Endothelial cell of umbilical vein (primary cell): ENCODE measurements around the gene NUP54.

Source experiments
- CTCF ChIP-seq, 2 donors: IDR thresholded peaks; 1 replicate in 1 of 2; 2 replicates in 1 of 2; pipeline ENCODE4 v1.5.1; 2011; ENCODE audit warnings: low read length in 2 of 2, mild to moderate bottlenecking in 2 of 2, moderate library complexity in 2 of 2, control low read depth in 1 of 2, inconsistent platforms in 1 of 2, low read depth in 1 of 2; ENCODE audit not compliant: insufficient read depth in 1 of 2; ENCODE audit errors: extremely low read depth in 1 of 2
- EZH2 ChIP-seq: IDR thresholded peaks from 2 replicates; pipeline ENCODE4 v1.6.1; 2012; ENCODE audit warnings: borderline replicate concordance, low read depth, mild to moderate bottlenecking, moderate library complexity, low read length, inconsistent platforms; ENCODE audit not compliant: severe bottlenecking
- FOS ChIP-seq: IDR thresholded peaks from 2 replicates; pipeline ENCODE4 v1.6.1; 2011; ENCODE audit warnings: mild to moderate bottlenecking, low read length, moderate library complexity, borderline replicate concordance; ENCODE audit not compliant: insufficient read depth
- MYC ChIP-seq: IDR thresholded peaks from one replicate; pipeline ENCODE4 v1.6.1; 2011; ENCODE audit warnings: mild to moderate bottlenecking, low read depth, low read length
- POLR2A ChIP-seq: IDR thresholded peaks from 2 replicates; pipeline ENCODE4 v1.6.1; 2012; ENCODE audit warnings: low read depth, mild to moderate bottlenecking, control low read depth, low read length

- TF ChIP-seq CTCF (IDR thresholded peaks at IDR 0.05; ENCODE audit: extremely low read depth in 1 of 2, insufficient read depth in 1 of 2, low read depth in 1 of 2, low read length in 2 of 2) (no peak), FOS (no peak), EZH2 (no peak), POLR2A (no peak), MYC (no peak)
Measured at GRCh38 chr4:76177709-76178108, 29.5 kb upstream of the NUP54 start.
